Measurements from ENCODE around the gene UGT1A3. TPM values are rescaled to one million over a fixed set of nuclear protein-coding genes. Genes with fewer than 3 reads are reported as not detected.

Gene UGT1A3
- not detected for polyA plus RNA-seq (2012; ENCODE audit: low read depth, missing spikeins)

- TF ChIP-seq PAX5 (IDR thresholded peaks at IDR 0.05; ENCODE audit: insufficient read depth, low read length, severe bottlenecking) (no peak), POLR2AphosphoS5 (IDR thresholded peaks at IDR 0.05; ENCODE audit: low read depth, low read length) (no peak), POLR2A (IDR thresholded peaks at IDR 0.05; ENCODE audit: low read depth, low read length) (no peak), SPI1 (IDR thresholded peaks at IDR 0.05; ENCODE audit: low read depth, low read length) (no peak), POU2F2 (IDR thresholded peaks at IDR 0.05; ENCODE audit: low read depth, low read length) (no peak), TAF1 (IDR thresholded peaks at IDR 0.05; ENCODE audit: low read depth, low read length) (no peak)
- FAIRE-seq (no peak), DNase-seq (ENCODE audit: insufficient read length, low spot score) (no peak)
Observed at GRCh38 chr2:233728723-233729301, at the start of gene UGT1A3. TSS of gene UGT1A3 (plus strand) at chr2:233729042. CDS start at chr2:233729127, 85 bp downstream.

GRCh38 chr2:233679196-233679595 lies 49.6 kb upstream of the UGT1A3 start:
- FAIRE-seq (no peak), DNase-seq (ENCODE audit: insufficient read length, low spot score) (no peak)
- no peak for TF ChIP-seq POLR2AphosphoS5 (IDR thresholded peaks at IDR 0.05; ENCODE audit: low read depth, low read length)
- TF ChIP-seq TAF1 (IDR thresholded peaks at IDR 0.05; ENCODE audit: low read depth, low read length) = no peak
- no peak for TF ChIP-seq POU2F2 (IDR thresholded peaks at IDR 0.05; ENCODE audit: low read depth, low read length)
- TF ChIP-seq PAX5 (IDR thresholded peaks at IDR 0.05; ENCODE audit: insufficient read depth, low read length, severe bottlenecking) = no peak
- TF ChIP-seq POLR2A (IDR thresholded peaks at IDR 0.05; ENCODE audit: low read depth, low read length) = no peak
- no peak for TF ChIP-seq SPI1 (IDR thresholded peaks at IDR 0.05; ENCODE audit: low read depth, low read length)

- TF ChIP-seq POU2F2 (IDR thresholded peaks at IDR 0.05; ENCODE audit: low read depth, low read length) (no peak), SPI1 (IDR thresholded peaks at IDR 0.05; ENCODE audit: low read depth, low read length) (no peak), POLR2AphosphoS5 (IDR thresholded peaks at IDR 0.05; ENCODE audit: low read depth, low read length) (no peak), PAX5 (IDR thresholded peaks at IDR 0.05; ENCODE audit: insufficient read depth, low read length, severe bottlenecking) (no peak), POLR2A (IDR thresholded peaks at IDR 0.05; ENCODE audit: low read depth, low read length) (no peak), TAF1 (IDR thresholded peaks at IDR 0.05; ENCODE audit: low read depth, low read length) (no peak)
- DNase-seq (ENCODE audit: insufficient read length, low spot score) (no peak), FAIRE-seq (no peak)
Observed at GRCh38 chr2:233680361-233681045, 48.3 kb upstream of the UGT1A3 start.

GRCh38 chr2:233681521-233682099 lies 47.2 kb upstream of the UGT1A3 start, which contains the start of gene UGT1A7:
TSS of gene UGT1A7 (plus strand) at chr2:233681901. CDS start at chr2:233681938, 37 bp downstream.
- DNase-seq (ENCODE audit: insufficient read length, low spot score) (no peak), FAIRE-seq (no peak)
- TF ChIP-seq TAF1 (IDR thresholded peaks at IDR 0.05; ENCODE audit: low read depth, low read length) = no peak
- no peak for TF ChIP-seq SPI1 (IDR thresholded peaks at IDR 0.05; ENCODE audit: low read depth, low read length)
- TF ChIP-seq POU2F2 (IDR thresholded peaks at IDR 0.05; ENCODE audit: low read depth, low read length) = no peak
- no peak for TF ChIP-seq PAX5 (IDR thresholded peaks at IDR 0.05; ENCODE audit: insufficient read depth, low read length, severe bottlenecking)
- no peak for TF ChIP-seq POLR2AphosphoS5 (IDR thresholded peaks at IDR 0.05; ENCODE audit: low read depth, low read length)
- no peak for TF ChIP-seq POLR2A (IDR thresholded peaks at IDR 0.05; ENCODE audit: low read depth, low read length)

- TF ChIP-seq TAF1 (IDR thresholded peaks at IDR 0.05; ENCODE audit: low read depth, low read length) (no peak), PAX5 (IDR thresholded peaks at IDR 0.05; ENCODE audit: insufficient read depth, low read length, severe bottlenecking) (no peak), POU2F2 (IDR thresholded peaks at IDR 0.05; ENCODE audit: low read depth, low read length) (no peak), POLR2A (IDR thresholded peaks at IDR 0.05; ENCODE audit: low read depth, low read length) (no peak), POLR2AphosphoS5 (IDR thresholded peaks at IDR 0.05; ENCODE audit: low read depth, low read length) (no peak), SPI1 (IDR thresholded peaks at IDR 0.05; ENCODE audit: low read depth, low read length) (no peak)
- FAIRE-seq (no peak), DNase-seq (ENCODE audit: insufficient read length, low spot score) (no peak)
Observed at GRCh38 chr2:233684640-233685039, 44.2 kb upstream of the UGT1A3 start.

GRCh38 chr2:233686928-233687327 lies 41.9 kb upstream of the UGT1A3 start:
- FAIRE-seq (no peak), DNase-seq (ENCODE audit: insufficient read length, low spot score) (no peak)
- TF ChIP-seq POLR2A (IDR thresholded peaks at IDR 0.05; ENCODE audit: low read depth, low read length) = no peak
- no peak for TF ChIP-seq TAF1 (IDR thresholded peaks at IDR 0.05; ENCODE audit: low read depth, low read length)
- TF ChIP-seq SPI1 (IDR thresholded peaks at IDR 0.05; ENCODE audit: low read depth, low read length) = no peak
- no peak for TF ChIP-seq POLR2AphosphoS5 (IDR thresholded peaks at IDR 0.05; ENCODE audit: low read depth, low read length)
- TF ChIP-seq PAX5 (IDR thresholded peaks at IDR 0.05; ENCODE audit: insufficient read depth, low read length, severe bottlenecking) = no peak

- DNase-seq (ENCODE audit: insufficient read length, low spot score) (no peak), FAIRE-seq (no peak)
- no peak for TF ChIP-seq PAX5 (IDR thresholded peaks at IDR 0.05; ENCODE audit: insufficient read depth, low read length, severe bottlenecking)
- TF ChIP-seq POU2F2 (IDR thresholded peaks at IDR 0.05; ENCODE audit: low read depth, low read length) = no peak
- no peak for TF ChIP-seq POLR2A (IDR thresholded peaks at IDR 0.05; ENCODE audit: low read depth, low read length)
- no peak for TF ChIP-seq SPI1 (IDR thresholded peaks at IDR 0.05; ENCODE audit: low read depth, low read length)
- TF ChIP-seq POLR2AphosphoS5 (IDR thresholded peaks at IDR 0.05; ENCODE audit: low read depth, low read length) = no peak
- TF ChIP-seq TAF1 (IDR thresholded peaks at IDR 0.05; ENCODE audit: low read depth, low read length) = no peak
Observed at GRCh38 chr2:233688341-233688740, 40.5 kb upstream of the UGT1A3 start.

- TF ChIP-seq TAF1 (IDR thresholded peaks at IDR 0.05; ENCODE audit: low read depth, low read length) (no peak), SPI1 (IDR thresholded peaks at IDR 0.05; ENCODE audit: low read depth, low read length) (no peak), POLR2A (IDR thresholded peaks at IDR 0.05; ENCODE audit: low read depth, low read length) (no peak), POLR2AphosphoS5 (IDR thresholded peaks at IDR 0.05; ENCODE audit: low read depth, low read length) (no peak), PAX5 (IDR thresholded peaks at IDR 0.05; ENCODE audit: insufficient read depth, low read length, severe bottlenecking) (no peak), POU2F2 (IDR thresholded peaks at IDR 0.05; ENCODE audit: low read depth, low read length) (no peak)
- FAIRE-seq = no peak
- DNase-seq (ENCODE audit: insufficient read length, low spot score) = no peak
Observed at GRCh38 chr2:233689031-233689430, 39.8 kb upstream of the UGT1A3 start.

GRCh38 chr2:233689501-233689900 lies 39.3 kb upstream of the UGT1A3 start:
- FAIRE-seq = no peak
- no peak for DNase-seq (ENCODE audit: insufficient read length, low spot score)

More at GRCh38 chr2:233689501-233689900, 39.3 kb upstream of the UGT1A3 start:
- TF ChIP-seq POLR2AphosphoS5 (IDR thresholded peaks at IDR 0.05; ENCODE audit: low read depth, low read length) = no peak
- no peak for TF ChIP-seq SPI1 (IDR thresholded peaks at IDR 0.05; ENCODE audit: low read depth, low read length)
- TF ChIP-seq TAF1 (IDR thresholded peaks at IDR 0.05; ENCODE audit: low read depth, low read length) = no peak
- TF ChIP-seq PAX5 (IDR thresholded peaks at IDR 0.05; ENCODE audit: insufficient read depth, low read length, severe bottlenecking) = no peak
- TF ChIP-seq POU2F2 (IDR thresholded peaks at IDR 0.05; ENCODE audit: low read depth, low read length) = no peak
- no peak for TF ChIP-seq POLR2A (IDR thresholded peaks at IDR 0.05; ENCODE audit: low read depth, low read length)
